Stimulated activated CD8-positive, alpha-beta memory T cell treated with anti-CD3 and anti-CD28 coated beads, Interleukin-12 subunit alpha, Interleukin-12 subunit beta, amount 100 ng/mL, for 4 hours (primary cell): ENCODE data around the gene JUN.

Experiments
- DNase-seq: peaks from one replicate; pipeline ENCODE4 v3.0.0-alpha.2; 2020; ENCODE audit warnings: low read depth

Gene JUN

GRCh38 chr1:58783090-58783992 is 506 bp downstream of the JUN start:
- DNase-seq: no peak

GRCh38 chr1:58782178-58783089 is 1.4 kb downstream of the JUN start:
- DNase-seq: peak; percentile 36

GRCh38 chr1:58781541-58782177 is 2.2 kb downstream of the JUN start:
- peak; percentile 35 for DNase-seq

- DNase-seq: no peak
These were observed 2.9 kb downstream of the JUN start for GRCh38 chr1:58780836-58781452.

GRCh38 chr1:58780411-58780810 is 3.4 kb downstream of the JUN start:
- no peak for DNase-seq

GRCh38 chr1:58779801-58780382 is 4.0 kb downstream of the JUN start:
- DNase-seq: no peak

- DNase-seq: no peak
These were observed 4.6 kb downstream of the JUN start for GRCh38 chr1:58779059-58779754.

- DNase-seq: no peak
These were observed 5.4 kb downstream of the JUN start for GRCh38 chr1:58778385-58779000.

- no peak for DNase-seq
These were observed 9.8 kb downstream of the JUN start for GRCh38 chr1:58774027-58774426.

GRCh38 chr1:58773406-58773840 is 10.4 kb downstream of the JUN start:
- DNase-seq: no peak

- DNase-seq: no peak
These were observed 14.0 kb downstream of the JUN start for GRCh38 chr1:58769809-58770320.

GRCh38 chr1:58768971-58769808 is 14.7 kb downstream of the JUN start:
- DNase-seq: no peak

GRCh38 chr1:58768191-58768731 is 15.6 kb downstream of the JUN start:
- no peak for DNase-seq

GRCh38 chr1:58767143-58767542 is 16.7 kb downstream of the JUN start:
- no peak for DNase-seq

GRCh38 chr1:58765441-58765840 is 18.4 kb downstream of the JUN start:
- no peak for DNase-seq

GRCh38 chr1:58765006-58765405 is 18.8 kb downstream of the JUN start:
- no peak for DNase-seq

GRCh38 chr1:58764294-58764978 is 19.4 kb downstream of the JUN start:
- DNase-seq: no peak

- DNase-seq: no peak
These were observed 20.6 kb downstream of the JUN start for GRCh38 chr1:58763214-58763613.
